Right lung (tissue), 5 donors: Measurements from ENCODE around the gene DIP2C. TPM values are rescaled to one million over a fixed set of nuclear protein-coding genes. Genes with fewer than 3 reads are reported as not detected.
"Not testable (repeated sequence)": the region's sequence is repeated elsewhere in the genome, so short reads cannot be mapped to it uniquely, and the experiment has no call there.

ENCODE experiments used
- DNase-seq, 2 donors: peaks; one replicate each; pipeline ENCODE4 v3.0.0-alpha.2; 2013
- polyA plus RNA-seq, 5 donors: library from polyadenylated mRNA; unstranded; fragments of 120-200 nt; gene quantifications; one replicate each; pipeline versions ENCODE4 v1.2.1 to v1.2.3, GENCODE V29; 2013; ENCODE audit warnings: inconsistent platforms in 1 of 5, low replicate concordance in 1 of 5; ENCODE audit not compliant: insufficient read length in 5 of 5, insufficient read depth in 1 of 5

The DIP2C gene
- polyA plus RNA-seq, 5 donors: 15.8 to 20.3 (median 17.9) TPM

GRCh38 chr10:418894-419293 lies 270.6 kb downstream of the DIP2C start:
- DNase-seq: no peak

DNA sequence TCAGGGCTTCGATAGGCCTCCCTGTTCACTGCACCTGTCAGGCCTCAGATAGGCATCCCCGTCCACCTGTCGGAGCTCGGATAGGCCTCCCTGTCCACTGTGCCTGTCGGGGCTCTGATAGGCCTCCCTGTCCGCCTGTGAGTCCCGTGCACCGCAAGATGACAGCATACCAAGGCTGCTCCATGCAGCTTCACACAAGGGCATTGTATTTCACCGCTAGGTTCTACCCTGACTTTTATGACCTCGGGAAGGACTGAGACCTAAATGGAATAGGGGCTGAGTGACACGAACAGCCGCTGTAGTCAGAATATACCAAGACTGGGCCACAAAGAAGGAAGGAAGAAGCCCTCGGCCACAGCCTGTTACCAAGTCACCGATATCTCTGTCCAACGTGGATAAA lies 271.2 kb downstream of the DIP2C start:
- no peak for DNase-seq

DNA sequence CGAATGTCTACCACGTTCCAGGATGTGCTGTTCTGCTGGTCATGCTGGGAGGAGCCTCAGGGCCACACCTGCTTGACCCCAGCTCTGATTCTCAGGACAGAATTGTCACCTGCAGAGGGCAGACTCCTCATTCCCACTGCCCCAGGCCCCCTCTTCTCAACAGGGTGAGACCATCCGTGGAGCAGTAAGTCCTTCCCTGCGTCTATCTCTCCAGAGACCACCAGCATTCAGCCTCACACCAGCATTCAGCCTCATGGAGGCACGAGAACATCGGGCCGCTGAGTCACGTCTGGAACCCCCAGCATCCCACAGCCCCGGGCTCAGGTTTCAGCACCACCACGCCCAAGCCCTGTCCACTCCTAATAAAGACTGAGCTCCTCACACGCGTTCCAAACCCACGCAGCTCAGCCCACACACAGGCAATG lies 273.4 kb downstream of the DIP2C start:
- DNase-seq: no peak

- no peak for DNase-seq
Observed at GRCh38 chr10:413662-414071, 275.8 kb downstream of the DIP2C start.

DNA sequence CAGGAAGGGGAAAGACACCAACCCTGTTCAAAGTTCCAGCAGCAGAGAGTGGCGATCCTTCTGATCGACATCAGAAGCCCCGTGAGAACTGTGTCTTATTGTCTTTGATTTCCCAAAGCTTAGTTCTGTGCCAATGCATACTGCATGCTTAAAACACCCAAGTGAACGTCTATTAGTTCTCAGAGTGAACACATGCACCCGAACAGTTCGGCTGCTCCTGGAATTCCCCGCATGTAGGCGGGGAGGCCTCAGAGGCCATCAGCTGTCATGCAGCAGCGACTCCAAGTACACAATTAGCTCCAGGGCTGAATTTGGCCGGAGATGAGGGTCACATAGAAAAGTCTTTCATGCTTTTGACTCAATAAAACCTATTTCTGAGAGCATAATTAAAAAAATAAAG lies 277.4 kb downstream of the DIP2C start:
- DNase-seq: no peak

DNA sequence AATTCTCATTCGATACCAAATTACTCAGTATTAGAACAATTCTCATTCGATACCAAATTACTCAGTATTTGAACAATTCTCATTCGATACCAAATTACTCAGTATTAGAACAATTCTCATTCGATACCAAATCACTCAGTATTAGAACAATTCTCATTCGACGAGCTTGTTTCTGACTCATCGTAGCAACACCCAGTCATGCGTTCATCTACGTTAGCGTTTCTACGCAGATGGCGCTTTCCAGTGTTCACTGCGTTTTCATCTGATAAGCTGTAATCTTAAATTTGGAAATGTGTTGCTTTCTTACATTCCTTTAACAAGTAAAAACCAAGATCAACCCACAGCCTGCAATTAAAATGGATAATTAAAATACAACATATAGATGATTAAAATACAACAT lies 277.9 kb downstream of the DIP2C start:
- DNase-seq: no peak

- DNase-seq: no peak
Observed at GRCh38 chr10:409408-410040, 279.9 kb downstream of the DIP2C start.

- no peak for DNase-seq
Observed at GRCh38 chr10:408236-408635, 281.2 kb downstream of the DIP2C start.

DNA sequence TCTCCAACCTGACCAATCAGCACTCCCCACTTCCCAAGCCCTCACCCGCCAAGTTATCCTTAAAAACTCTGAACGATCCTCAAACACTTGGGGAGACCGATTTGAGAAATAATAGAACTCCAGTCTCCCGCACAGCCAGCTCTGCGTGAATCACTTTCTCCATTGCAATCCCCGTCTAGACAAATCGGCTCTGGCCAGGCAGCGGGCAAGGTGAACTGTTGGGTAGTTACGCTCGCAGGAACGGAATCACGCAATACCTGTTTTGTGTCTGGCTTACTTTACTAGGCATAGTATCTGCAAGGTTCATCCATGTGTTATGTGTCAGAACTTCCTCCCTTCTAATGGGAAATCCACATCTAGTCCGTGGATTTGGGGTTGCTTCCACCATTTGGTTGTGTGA lies 282.5 kb downstream of the DIP2C start:
- no peak for DNase-seq

- no peak for DNase-seq
Observed at GRCh38 chr10:405648-406047, 283.8 kb downstream of the DIP2C start.

- DNase-seq: no peak
Observed at GRCh38 chr10:404991-405390, 284.5 kb downstream of the DIP2C start.

- DNase-seq: no peak
Observed at GRCh38 chr10:404346-404745, 285.1 kb downstream of the DIP2C start.

DNA sequence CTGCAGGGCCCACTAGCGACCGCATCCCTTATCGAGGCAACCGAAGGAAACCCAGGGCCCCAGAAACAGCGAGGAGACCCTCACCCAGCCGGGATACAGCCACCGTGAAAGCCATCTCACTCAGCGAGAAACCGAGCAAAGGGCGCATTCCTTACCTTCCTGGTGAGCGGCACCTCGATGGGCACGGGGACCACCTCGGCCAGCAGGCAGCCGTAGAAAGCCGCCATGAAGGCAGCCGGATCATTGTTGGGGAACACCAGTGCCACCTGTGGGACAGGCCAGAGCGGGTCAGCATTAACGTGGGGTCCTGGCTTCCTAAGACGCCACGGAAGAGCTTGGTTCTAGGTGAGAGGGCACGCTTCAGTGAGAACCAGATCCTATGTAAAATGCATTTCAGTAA lies 290.5 kb downstream of the DIP2C start:
- no peak for DNase-seq

DNA sequence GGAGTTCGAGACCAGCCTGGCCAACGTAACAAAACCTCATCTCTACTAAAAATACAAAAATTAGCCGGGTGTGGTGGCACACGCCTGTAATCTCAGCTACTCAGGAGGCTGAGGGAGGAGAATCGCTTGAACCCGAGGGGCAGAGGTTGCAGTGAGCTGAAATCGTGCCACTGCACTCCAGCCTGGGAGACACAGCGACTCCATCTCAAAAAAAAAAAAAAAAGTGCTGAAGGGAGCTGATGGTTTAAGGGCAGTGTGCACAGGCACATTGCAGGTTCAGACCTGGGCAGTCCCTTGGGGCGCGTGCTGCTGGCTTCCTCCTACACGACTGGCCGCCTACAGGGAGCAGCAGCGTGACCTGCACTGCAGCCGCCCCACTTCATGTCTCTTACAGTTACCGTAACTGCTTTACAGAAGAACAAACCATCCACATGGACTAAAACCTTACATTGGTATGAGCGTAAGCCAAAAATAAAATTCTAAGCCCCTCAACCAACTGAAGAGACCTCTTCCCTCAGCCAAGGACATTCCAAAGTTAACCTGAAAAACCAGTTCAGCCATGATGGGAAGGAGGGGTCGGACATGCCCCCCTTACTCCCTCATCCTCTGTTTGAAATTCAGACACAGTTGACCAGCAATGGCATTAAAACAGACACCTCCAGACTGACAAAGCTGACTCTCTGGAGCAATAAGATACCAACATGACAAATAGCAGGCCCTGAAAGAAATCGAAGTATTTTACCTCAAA lies 292.0 kb downstream of the DIP2C start:
- no peak for DNase-seq

GRCh38 chr10:396535-397220 lies 292.8 kb downstream of the DIP2C start:
- no peak for DNase-seq

DNA sequence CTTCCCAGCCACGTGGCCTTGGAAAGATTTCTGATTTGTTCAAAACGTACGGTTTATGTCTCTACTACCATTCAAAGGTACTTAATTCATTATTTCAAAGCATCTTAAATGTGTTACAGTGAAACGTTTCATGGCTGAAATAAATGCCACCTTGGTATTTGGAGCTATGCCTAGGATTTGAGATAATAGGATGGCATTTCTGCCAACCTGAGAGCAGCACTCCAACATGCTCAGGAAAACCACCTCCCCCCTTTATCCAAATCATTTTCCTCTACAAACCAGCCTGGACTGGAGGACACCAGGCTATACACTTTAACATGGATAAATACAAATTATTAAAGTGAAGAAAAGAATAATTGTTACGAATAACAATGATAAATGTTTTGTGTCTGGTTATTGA lies 293.4 kb downstream of the DIP2C start:
- DNase-seq: no peak

DNA sequence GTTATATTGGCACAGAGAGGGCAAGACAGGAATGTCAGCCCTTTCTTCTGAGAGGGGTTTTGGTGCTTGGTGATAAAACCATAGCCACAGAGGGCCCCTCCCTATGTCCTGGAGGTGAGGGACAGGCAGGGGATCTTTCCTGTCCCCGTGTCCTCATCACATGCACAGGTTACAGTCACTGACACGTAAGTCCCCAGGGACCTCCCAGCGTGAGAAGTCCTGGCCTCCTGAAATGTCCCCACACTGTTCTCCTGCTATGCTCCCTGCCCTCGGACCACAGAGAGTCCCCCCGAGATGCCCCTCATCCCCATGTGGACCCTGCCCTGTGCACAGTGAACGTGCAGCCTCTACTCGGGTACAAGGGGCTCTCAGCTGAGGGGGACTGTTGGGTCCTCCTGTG lies 293.8 kb downstream of the DIP2C start:
- no peak for DNase-seq

DNA sequence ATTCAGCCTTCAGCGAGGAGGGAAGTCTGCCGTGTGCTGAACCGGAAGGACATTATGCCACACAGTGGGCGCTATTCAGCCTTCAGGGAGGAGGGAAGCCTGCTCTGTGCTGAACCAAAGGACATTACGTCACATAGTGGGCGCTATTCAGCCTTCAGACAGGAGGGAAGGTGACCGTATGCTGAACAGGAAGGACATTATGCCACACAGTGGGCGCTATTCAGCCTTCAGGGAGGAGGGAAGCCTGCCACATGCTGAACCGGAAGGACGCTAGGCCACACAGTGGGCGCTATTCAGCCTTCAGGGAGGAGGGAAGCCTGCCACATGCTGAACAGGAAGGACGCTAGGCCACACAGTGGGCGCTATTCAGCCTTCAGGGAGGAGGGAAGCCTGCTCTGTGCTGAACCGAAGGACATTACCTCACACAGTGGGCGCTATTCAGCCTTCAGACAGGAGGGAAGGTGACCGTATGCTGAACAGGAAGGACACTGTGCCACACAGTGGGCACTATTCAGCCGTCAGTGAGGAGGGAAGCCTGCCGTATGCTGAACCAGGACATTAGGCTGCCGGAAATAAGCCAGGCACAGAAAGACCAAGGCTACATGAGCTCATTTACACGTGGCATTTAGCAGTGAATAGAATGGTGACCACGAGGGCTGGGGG lies 294.9 kb downstream of the DIP2C start:
- DNase-seq: not testable (repeated sequence)

GRCh38 chr10:393787-394438 lies 295.6 kb downstream of the DIP2C start:
- no peak for DNase-seq

GRCh38 chr10:393106-393745 lies 296.2 kb downstream of the DIP2C start:
- no peak for DNase-seq

GRCh38 chr10:392705-393037 lies 296.8 kb downstream of the DIP2C start:
- DNase-seq: no peak
